Stimulated activated CD8-positive, alpha-beta memory T cell treated with anti-CD3 and anti-CD28 coated beads, Interleukin-12 subunit alpha, Interleukin-12 subunit beta, amount 100 ng/mL, for 4 hours (primary cell): ENCODE measurements around the gene FOXE1.

Experiments used
- DNase-seq: peaks from one replicate; pipeline ENCODE4 v3.0.0-alpha.2; 2020; ENCODE audit warnings: low read depth

Gene FOXE1

DNA sequence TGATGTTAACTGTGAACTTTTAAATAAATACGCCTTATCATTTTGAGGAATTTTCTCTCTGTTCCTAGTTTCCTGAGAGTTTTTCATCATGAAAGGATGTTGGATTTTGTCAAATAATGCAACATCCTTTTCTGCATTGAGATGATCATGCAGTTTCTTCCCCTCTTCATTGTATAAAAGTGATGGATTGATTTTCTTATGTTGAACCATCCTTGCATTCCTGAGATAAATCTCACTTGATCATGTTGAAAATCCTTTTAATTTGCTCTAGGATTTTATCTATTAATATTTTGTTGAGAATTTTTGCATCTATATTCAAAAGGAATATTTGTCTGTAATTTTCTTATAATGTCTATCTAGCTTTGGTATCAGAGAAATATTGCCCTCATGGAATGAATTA, 13.3 kb downstream of the FOXE1 start:
- no peak for DNase-seq

DNA sequence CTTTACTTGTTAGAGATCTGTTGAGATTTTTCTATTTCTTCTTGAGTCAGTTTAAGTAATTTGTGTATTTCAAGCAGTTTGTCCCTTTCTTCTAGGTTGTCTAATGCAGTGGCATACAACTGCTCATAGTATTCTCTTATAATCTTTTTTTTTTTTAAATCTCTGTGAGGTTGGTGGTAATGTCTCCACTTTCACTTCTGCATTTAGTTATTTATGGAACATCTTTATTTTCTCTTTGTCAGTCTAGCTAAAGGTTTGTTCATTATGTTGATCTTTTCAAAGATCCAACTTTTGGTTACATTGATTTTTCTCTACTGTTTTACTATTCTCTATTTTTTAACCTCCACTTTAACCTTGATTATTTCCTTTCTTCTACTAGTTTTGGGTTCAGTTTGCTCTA, 13.8 kb downstream of the FOXE1 start:
- DNase-seq, result no peak

DNA sequence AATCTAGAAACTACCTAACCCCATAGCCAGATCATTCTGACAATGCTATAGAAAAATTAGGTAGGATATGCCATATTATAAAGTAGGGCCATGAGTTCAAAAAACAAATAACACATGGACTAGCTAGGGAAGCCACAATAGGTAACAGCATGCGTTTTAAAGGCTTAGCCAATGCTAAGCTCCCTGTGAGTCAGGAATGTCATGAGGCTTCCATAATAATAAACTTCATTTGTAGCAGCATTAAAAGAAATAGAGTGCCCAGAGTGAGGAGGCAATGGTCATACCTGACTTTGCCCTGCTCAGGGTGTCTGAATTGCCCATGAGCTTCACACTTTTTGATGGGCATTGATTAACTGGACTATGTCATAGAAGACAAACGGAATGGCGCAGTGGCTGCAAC, 15.8 kb downstream of the FOXE1 start:
- DNase-seq, result no peak

DNA sequence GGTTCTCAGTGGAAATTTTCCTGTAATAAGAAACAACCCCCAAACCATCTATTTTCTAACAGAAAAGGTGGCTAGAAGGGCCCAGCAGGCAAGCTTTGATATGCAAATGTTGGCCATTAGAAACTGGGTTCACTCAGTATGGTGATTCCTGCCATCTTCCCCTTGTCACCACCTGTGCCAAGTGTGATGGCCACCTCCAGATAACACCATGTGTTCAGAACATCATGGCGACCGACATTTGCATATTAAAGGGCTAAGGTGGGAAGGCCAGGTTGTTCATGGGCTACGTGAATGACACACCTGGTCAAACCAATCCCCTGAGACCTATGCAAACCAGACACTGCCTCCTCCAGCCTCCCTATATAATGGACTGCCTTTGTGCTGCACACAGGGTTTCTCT, 20.4 kb downstream of the FOXE1 start:
- DNase-seq, result no peak

DNA sequence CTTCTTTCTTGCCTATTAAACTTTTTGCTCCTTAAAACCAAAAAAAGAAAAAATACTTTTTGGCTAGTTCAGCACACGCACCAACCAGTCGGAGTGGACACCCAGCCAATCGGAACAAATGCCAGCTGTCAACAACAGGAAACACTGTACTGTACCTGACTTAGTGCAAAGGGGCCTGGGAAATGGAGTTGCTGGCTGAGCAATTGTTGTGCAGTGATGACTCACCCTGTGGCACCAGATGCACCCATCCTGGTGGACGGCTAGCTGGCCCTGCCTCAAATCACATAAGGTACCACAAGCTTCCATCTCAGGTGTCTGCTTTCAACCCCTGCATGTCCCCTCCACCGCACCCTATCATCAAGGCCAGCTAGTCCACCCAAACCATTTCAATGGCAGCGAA, 20.9 kb downstream of the FOXE1 start:
- DNase-seq, result no peak

DNA sequence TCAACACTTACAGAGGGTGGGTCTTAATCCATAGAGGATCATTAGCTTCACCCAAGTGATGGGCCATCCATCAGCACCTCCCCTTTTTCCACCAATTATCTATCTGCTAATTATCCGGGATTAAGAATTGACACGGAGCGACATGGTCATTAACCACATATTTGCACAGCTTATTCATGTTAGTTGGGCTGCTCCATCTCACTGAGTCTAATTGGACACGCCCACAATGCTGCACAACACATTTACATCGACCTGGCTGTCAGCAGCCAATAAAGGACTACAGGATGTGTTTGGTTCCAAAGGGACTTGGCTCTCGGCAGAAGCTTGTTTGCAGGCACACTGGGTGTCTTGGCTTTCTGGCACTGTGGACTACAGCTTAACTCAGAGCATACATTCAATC, 21.6 kb downstream of the FOXE1 start:
- no peak for DNase-seq

DNA sequence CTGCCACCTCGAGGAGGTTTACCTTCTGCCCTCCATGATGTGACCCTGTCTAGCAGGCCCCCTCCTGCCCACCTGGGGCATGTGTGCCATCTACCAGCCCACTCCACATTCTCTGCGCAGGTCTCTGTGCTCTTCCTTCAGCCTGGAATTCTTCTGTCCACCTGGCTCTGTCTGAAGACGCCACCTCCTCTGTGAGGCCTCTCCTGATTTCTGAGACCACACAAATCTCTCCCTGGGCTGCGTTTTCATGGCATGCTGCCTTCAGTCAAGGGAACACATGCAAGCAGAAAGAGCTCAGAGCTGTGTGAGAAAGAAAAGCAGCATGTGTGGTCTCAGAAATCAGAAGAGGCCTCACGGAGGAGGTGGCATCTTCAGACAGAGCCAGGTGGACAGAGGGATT, 22.1 kb downstream of the FOXE1 start:
- no peak for DNase-seq

DNA sequence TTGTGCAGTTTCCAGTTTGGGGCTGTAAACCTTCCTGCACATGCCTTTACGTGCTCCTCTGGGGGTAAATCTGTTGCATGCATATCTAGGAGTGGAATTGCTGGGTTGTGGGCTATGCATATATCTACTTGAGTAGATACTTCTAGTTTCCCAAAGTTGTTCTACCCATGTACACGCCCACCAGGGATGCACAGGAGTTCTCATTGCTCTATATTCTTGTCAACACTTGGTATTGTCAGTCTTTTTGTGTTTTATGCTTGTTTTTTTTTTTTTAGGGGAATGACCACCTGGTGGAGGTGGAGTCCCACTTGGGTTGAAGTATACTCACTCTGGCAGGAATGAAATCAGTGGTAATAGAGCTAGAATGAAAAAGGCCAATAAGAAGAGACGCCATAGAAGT, 23.0 kb downstream of the FOXE1 start:
- DNase-seq, result no peak

DNA sequence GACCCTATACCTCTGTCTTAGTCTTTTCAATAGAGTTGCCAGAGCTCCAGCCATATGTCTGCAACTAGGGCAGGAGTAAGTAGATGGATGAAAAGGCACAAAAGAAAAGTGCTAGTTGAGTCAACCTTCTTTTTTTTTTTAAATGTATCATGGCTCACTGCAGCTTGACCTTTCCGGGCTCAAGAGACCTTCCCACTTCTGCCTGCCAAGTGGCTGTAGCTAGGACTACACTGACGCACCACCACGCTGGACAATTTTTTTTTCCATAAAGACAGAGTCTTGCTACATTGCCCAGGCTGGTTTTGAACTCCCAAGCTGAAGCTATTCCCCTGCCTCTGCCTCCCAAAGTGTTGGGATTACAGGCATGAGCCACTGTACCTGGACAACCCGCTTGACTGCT, 27.3 kb downstream of the FOXE1 start:
- DNase-seq, result no peak

DNA sequence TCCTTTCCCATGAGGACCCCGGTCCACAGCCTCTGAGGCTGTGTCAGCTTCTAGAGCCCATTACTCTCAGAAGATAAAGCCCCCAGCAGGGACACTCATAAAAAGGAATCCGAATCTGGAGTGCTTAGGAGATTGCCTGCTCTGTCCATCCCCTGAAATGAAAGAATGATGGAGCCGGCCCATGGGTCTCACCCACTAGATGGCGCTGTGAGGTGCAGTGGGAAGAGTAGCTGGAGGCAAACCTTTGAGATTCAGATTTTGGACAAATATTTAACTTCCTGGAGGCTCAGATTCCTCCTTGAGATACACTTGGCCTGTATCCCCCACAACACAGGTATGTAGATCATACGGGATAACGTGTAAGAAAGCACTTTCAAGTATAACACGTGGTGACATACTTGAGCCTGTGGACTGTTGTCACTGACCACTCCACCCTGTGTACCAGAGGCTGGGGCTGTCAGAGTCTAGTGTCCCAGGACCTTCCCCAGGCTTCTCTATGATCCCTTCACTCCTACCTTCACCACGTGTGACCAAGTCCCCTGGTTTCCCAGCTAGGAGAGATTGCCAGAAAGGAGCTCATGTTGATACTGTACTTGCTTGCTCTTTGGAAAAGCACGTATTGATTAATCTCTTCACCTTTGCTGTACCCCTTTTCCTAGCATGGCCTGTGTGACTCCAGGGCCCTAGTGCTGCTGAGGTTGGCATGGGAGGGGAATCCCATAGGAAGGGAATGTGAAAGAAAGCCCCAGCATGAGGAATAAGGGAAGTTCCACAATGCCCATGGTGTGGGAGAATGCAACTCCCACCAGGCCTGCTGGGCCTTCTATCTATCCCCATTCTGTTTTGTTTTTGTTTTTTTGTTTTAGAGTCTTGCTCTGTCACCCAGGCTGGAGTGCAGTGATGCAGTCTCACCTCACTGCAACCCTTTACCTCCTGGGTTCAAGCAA, 37.2 kb downstream of the FOXE1 start:
- DNase-seq, result no peak

DNA sequence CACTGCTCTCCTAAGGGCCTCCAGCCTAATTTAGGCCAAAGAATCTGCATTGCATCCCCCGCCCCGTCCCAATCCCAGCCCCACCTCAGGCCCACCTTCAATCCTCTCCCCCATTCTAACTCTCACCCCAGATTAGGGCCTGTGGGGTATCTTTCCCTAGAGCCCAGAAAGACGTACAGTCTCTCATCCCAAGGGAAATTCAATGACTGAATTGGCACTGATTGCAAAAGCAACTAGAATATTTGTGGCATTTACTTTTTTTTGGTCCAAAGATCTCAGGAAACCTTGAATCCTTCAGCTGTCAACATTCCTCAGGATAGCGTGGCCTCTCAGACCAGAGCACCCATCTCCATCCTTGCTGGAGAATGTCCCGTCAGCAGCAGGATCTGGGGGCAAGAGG, 38.7 kb downstream of the FOXE1 start:
- no peak for DNase-seq

DNA sequence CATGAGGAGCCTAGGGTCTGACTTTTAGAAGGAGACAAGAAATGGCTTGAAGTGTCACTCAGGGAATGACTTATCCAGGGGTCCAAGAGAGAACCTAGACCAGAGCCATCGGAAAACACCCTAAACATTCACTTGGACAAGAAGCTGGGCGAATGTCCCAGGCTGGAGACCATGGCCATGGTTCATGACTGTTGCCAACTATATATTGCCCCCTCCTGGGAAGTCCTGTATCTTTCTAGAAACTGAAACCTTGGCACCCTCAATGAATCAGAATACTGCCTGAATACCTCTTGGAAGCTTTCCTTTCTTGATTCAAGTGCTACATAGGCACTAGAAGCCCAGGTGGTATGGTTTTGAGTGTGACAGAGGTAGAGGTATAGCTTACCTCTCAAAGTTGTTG, 39.4 kb downstream of the FOXE1 start:
- no peak for DNase-seq

DNA sequence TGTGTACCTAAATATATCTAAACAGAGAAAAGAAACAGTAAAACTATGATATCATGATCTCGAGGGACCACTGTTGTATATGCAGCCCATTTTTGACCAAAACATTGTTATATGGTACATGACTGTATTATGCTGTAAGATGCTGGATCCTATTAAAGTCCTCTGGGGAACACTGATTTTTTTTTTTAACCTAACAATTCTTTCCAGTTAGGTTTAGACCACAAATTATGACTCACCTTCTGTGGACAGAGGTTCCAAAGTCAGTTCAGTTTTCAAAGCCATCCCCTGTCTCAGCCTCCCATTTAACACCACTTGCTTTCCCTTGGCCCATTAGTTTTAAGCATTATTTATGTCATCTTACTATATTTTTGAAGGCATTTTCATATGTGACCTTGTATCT, 42.2 kb downstream of the FOXE1 start:
- no peak for DNase-seq

DNA sequence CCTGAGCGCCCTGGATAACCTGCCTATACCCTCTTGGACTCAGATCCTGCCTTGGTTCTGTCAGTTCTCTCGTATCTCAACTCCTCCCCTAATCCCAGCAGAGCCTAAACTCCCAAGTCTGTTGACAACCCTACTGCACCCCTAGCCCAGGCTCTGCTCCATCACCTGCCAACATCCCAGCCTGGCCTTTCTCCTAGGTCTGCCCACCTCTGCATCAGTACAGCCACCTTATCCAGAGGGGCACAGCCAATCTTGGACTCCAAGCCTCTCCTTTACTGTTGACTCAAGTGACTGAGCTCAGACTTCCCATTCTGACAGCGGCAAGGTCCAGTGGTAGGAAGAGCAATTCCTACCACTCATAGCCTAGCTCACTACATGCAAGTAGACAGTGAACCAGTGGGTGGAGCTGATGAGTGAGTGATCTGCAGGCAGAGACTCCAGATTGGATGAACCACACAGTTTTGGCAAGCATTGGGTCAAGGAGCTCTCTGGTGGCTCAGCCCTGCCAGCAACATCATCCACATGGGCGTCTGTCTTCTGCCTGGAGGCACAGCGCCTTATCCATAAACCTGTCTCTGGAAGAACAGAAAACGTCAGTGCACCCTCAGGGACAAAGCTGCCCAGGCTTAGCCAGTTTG, 42.8 kb downstream of the FOXE1 start:
- no peak for DNase-seq

DNA sequence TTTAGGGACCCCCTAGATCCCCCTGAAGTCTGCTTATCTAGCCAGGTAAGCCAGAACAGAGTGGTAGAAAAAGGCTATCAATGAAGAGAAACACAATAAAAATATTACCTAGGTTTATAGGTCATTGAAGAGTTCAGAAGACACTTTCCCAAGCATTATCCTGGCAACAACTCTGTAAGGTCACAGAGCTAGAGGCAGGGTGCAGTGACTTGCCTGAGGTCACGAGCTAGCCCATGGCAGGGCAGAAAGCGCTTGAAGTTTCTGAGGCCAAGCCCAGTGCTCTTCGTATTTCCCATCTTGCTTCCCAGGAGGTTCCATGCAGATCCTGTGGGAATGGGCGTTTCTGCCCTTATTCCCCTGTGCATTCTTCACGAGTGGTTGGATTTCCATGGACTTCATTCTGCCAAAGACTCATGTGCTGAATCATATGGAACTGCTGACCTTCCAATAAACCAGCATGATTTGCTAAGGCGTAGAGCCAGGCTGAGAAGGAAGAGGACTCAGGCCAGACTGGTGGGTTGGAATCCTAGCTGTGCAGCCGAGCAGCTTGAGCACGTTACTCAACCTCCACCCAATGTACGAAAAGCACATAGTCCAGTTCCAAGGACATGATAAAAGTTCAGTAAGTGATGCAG, 47.2 kb downstream of the FOXE1 start:
- DNase-seq, result no peak

DNA sequence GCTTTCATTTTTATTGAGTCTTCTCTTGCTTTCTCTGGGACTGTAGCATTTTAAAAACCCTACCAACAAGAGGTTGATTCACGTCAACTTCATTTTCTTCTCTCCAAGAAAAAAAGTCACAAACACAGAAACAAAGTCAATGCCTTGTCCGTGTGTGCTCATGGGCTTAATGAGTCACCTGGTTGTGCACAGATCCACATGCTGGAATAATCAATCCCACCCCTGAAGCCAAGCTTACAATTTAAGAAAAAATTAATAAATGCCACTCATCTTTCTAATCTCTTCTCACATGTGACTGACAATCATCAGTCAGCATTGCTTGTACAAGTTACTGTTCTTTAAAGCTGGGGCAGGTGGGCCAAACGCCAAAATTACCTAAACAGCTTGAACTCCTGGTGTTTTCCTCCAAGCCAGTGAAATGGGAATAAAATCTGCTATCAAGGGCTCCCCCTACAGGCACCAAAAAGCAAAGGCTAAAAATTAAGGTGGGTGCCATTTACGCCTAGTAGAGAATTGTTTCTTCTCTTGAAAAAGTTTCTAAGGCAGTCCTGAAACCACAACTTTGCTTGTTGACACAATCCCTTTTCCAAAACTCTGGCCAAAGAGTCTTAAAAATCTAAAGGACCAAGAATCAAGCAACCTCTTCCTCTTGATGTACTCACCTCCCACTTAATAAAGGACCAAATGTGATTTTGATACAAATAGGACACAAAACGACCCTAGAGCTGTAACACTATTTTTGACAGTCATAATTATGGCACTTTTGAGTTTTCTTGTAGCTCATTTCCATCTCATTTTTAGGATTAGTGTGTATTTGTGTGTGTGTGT, 47.9 kb downstream of the FOXE1 start:
- DNase-seq, result no peak

DNA sequence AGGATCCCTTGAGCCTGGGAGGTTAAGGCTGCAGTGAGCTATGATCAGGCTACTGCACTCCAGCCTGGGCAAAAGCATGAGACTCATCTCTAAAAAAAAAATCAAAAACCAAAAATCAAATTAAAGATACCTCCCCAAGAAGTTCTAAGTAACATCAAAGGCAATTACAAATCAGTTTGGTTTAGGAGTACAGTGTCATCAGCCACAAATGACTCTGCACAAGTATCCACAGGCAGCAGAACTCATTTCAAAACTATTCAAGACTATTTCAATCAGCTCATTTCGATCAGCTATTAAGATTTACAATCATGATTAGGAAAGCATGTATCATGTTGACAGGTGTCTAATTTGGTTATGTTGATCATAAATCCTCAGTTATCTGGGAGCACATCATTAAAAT, 50.2 kb downstream of the FOXE1 start:
- DNase-seq, result no peak

DNA sequence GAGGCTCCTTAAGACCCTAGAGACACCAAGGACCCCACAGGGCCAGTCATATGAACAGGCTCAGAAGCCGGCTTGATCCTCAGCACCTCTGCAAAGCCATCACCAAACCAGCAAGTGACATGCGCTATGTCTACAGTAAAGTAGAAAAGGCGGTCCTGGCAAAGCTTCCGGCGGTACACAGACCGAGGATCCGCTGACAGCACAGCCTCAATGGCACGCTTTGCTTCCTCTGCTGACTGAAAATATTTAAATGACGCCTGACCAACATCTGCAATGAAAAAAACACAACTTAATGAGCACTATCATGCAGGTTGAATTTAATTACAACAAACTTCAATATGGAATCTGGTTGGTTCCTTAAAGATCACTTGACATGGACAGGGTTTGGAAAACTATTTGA, 51.7 kb downstream of the FOXE1 start:
- DNase-seq, result no peak

DNA sequence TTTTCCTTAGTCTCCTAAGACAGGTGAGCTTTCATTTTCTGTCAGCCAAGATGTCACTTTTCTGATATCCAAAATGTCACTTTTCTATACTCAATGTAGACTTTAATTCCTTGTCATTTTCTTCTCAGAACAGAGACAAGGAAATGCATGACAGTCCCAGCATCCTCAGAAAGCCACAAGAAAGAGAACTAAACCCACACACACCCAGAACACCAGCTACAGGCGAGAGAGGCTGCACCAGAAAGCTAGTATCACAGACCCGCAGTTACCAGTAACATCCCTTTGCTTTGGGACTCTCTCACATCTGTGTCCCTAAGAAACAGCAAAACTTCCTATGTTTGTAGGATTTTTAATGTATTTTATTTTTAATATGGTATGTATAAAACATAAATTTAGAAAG, 52.2 kb downstream of the FOXE1 start:
- DNase-seq, result no peak
